Measurements from ENCODE around the gene HSPB3.

HSPB3 gene

GRCh38 chr5:54492178-54492577 is 36.7 kb downstream of the HSPB3 start:
- ChIA-PET CTCF (interaction anchor here (1.1 to 6.5 kb wide), 5 partner anchors 11 to 375 kb away, joined by 3 to 70 read pairs (median 4); partner anchors contain the start of gene SNX18), POLR2A (no interaction called here)
- TF ChIP-seq CTCF (IDR thresholded peaks at IDR 0.05; ENCODE audit: control extremely low read depth, extremely low read depth, low read depth, missing control alignments), result no peak

GRCh38 chr5:54495027-54495426 is 39.5 kb downstream of the HSPB3 start:
- ChIA-PET POLR2A (no interaction called here), CTCF (interaction anchor here (1.1 kb wide), 1 partner anchor 76 kb away, joined by 3 read pairs; no protein-coding TSS in a partner anchor)
- no peak for DNase-seq (ENCODE audit: extremely low spot score)
- no peak for TF ChIP-seq CTCF (IDR thresholded peaks at IDR 0.05; ENCODE audit: control extremely low read depth, extremely low read depth, low read depth, missing control alignments)

More at GRCh38 chr5:54492178-54492577, 36.7 kb downstream of the HSPB3 start:
- no peak for DNase-seq (ENCODE audit: extremely low spot score)
